Measurements from ENCODE around the gene GALNT15. TPM values are rescaled to one million over a fixed set of nuclear protein-coding genes. Genes with fewer than 3 reads are reported as not detected.

The GALNT15 gene
- total RNA-seq, 1 donor from 2014 or later: 2.0 TPM

- DNase-seq (ENCODE audit: low spot score in 2 of 2) (peak; percentile 31 to 73), FAIRE-seq (peak; percentile 13)
Observed at GRCh38 chr3:16247282-16248061, 73.0 kb downstream of the GALNT15 start.

- FAIRE-seq (no peak), DNase-seq (ENCODE audit: low spot score in 2 of 2) (no peak)
Observed at GRCh38 chr3:16248556-16248955, 74.1 kb downstream of the GALNT15 start.

- FAIRE-seq: no peak
- DNase-seq (ENCODE audit: low spot score in 2 of 2): no peak
Observed at GRCh38 chr3:16249336-16249735, 74.9 kb downstream of the GALNT15 start.

GRCh38 chr3:16249886-16250285, 75.4 kb downstream of the GALNT15 start:
- FAIRE-seq (no peak), DNase-seq (ENCODE audit: low spot score in 2 of 2) (no peak)

GRCh38 chr3:16251316-16252085, 77.0 kb downstream of the GALNT15 start:
- FAIRE-seq (no peak), DNase-seq (ENCODE audit: low spot score in 2 of 2) (no peak)

- no peak for FAIRE-seq
- DNase-seq (ENCODE audit: low spot score in 2 of 2): no peak
Observed at GRCh38 chr3:16252243-16252978, 77.9 kb downstream of the GALNT15 start.

- FAIRE-seq: no peak
Observed at GRCh38 chr3:16252988-16253387, 78.5 kb downstream of the GALNT15 start.

GRCh38 chr3:16253601-16254000, 79.1 kb downstream of the GALNT15 start:
- no peak for FAIRE-seq
- no peak for DNase-seq (ENCODE audit: low spot score in 2 of 2)

More at GRCh38 chr3:16252988-16253387, 78.5 kb downstream of the GALNT15 start:
- DNase-seq (ENCODE audit: low spot score in 2 of 2): no peak

GRCh38 chr3:16254916-16255315, 80.4 kb downstream of the GALNT15 start:
- FAIRE-seq: no peak
- DNase-seq (ENCODE audit: low spot score in 2 of 2): no peak

GRCh38 chr3:16255326-16255725, 80.8 kb downstream of the GALNT15 start:
- FAIRE-seq (no peak), DNase-seq (ENCODE audit: low spot score in 2 of 2) (no peak)

GRCh38 chr3:16255726-16256125, 81.2 kb downstream of the GALNT15 start:
- DNase-seq (ENCODE audit: low spot score in 2 of 2) (no peak), FAIRE-seq (no peak)

GRCh38 chr3:16257309-16257708, 82.8 kb downstream of the GALNT15 start:
- DNase-seq (ENCODE audit: low spot score in 2 of 2): no peak
- FAIRE-seq: no peak

- FAIRE-seq (no peak), DNase-seq (ENCODE audit: low spot score in 2 of 2) (no peak)
Observed at GRCh38 chr3:16258177-16258576, 83.7 kb downstream of the GALNT15 start.

GRCh38 chr3:16258866-16259265, 84.4 kb downstream of the GALNT15 start:
- FAIRE-seq: no peak
- DNase-seq (ENCODE audit: low spot score in 2 of 2): no peak

- DNase-seq (ENCODE audit: low spot score in 2 of 2): no peak
- FAIRE-seq: no peak
Observed at GRCh38 chr3:16260046-16260445, 85.6 kb downstream of the GALNT15 start.

GRCh38 chr3:16262174-16262573, 87.7 kb downstream of the GALNT15 start:
- DNase-seq (ENCODE audit: low spot score in 2 of 2): no peak

GRCh38 chr3:16264174-16264707, 89.8 kb downstream of the GALNT15 start:
- FAIRE-seq (no peak), DNase-seq (ENCODE audit: low spot score in 2 of 2) (no peak)

More at GRCh38 chr3:16262174-16262573, 87.7 kb downstream of the GALNT15 start:
- no peak for FAIRE-seq

- peak; percentile 90 for FAIRE-seq
Observed at GRCh38 chr3:16264708-16265454, 90.4 kb downstream of the GALNT15 start, which contains the start of the genes DPH3 and OXNAD1. DPH3 (minus strand) TSS chr3:16264943; CDS start chr3:16264876, 67 bp downstream. OXNAD1 (plus strand) TSS chr3:16265212; CDS start chr3:16270953, 5,741 bp downstream.

GRCh38 chr3:16265455-16265786, 90.9 kb downstream of the GALNT15 start:
- DNase-seq (ENCODE audit: low spot score in 2 of 2) (no peak), FAIRE-seq (no peak)

More at GRCh38 chr3:16264708-16265454, 90.4 kb downstream of the GALNT15 start, which contains the start of the genes DPH3 and OXNAD1:
- DNase-seq (ENCODE audit: low spot score in 2 of 2): peak; percentile 77 to 92

- FAIRE-seq: no peak
- no peak for DNase-seq (ENCODE audit: low spot score in 2 of 2)
Observed at GRCh38 chr3:16266714-16267113, 92.2 kb downstream of the GALNT15 start.
